MM.1S (cell line): Measurements from ENCODE around the gene MACROD2.

ENCODE experiments used
- DNase-seq: peaks from one replicate; pipeline ENCODE4 v3.0.0-alpha.2; 2015
- H2AFZ ChIP-seq: fragments of 300-600 bp; sonication (generic); 2 replicates; pipeline ENCODE4 v1.6.0; 2016; ENCODE audit warnings: antibody characterized with exemption, low read length
- H3F3A ChIP-seq: fragments of 300-600 bp; sonication (generic); 2 replicates; pipeline ENCODE4 v1.6.1; 2016; ENCODE audit warnings: mild to moderate bottlenecking, antibody characterized with exemption, low read length, moderate library complexity, mixed read lengths; ENCODE audit not compliant: insufficient read depth
- H3K27ac ChIP-seq: fragments of 300-600 bp; sonication (generic); 2 replicates; pipeline ENCODE4 v1.5.1; 2016; ENCODE audit warnings: mild to moderate bottlenecking, low read length
- H3K27me3 ChIP-seq: fragments of 300-600 bp; sonication (generic); replicated peaks from 2 replicates; pipeline ENCODE4 v1.6.0; 2016; ENCODE audit warnings: low read length; ENCODE audit not compliant: insufficient read depth
- H3K36me3 ChIP-seq: fragments of 300-600 bp; sonication (generic); replicated peaks from 2 replicates; pipeline ENCODE4 v1.6.1; 2016; ENCODE audit warnings: mild to moderate bottlenecking, low read length, mixed read lengths; ENCODE audit not compliant: insufficient read depth
- H3K4me1 ChIP-seq: fragments of 300-600 bp; sonication (generic); 2 replicates; pipeline ENCODE4 v1.6.1; 2016; ENCODE audit warnings: low read length, mixed read lengths
- H3K4me2 ChIP-seq: fragments of 300-600 bp; sonication (generic); 2 replicates; pipeline ENCODE4 v1.6.0; 2016; ENCODE audit warnings: low read depth, low read length
- H3K4me3 ChIP-seq: fragments of 300-600 bp; sonication (generic); 2 replicates; pipeline ENCODE4 v1.5.1; 2016; ENCODE audit warnings: low read length, mixed read lengths
- H3K79me2 ChIP-seq: fragments of 300-600 bp; sonication (generic); 2 replicates; pipeline ENCODE4 v1.6.1; 2016; ENCODE audit warnings: mixed run types, low read length, mixed read lengths
- H3K9ac ChIP-seq: fragments of 300-600 bp; sonication (generic); 2 replicates; pipeline ENCODE4 v1.6.1; 2016; ENCODE audit warnings: low read length, mixed read lengths
- H3K9me2 ChIP-seq: fragments of 300-600 bp; sonication (generic); replicated peaks from 2 replicates; pipeline ENCODE4 v1.6.1; 2016; ENCODE audit warnings: mild to moderate bottlenecking, low read length, mixed read lengths; ENCODE audit not compliant: insufficient read depth
- H3K9me3 ChIP-seq: fragments of 300-600 bp; sonication (generic); replicated peaks from 2 replicates; pipeline ENCODE4 v1.6.1; 2016; ENCODE audit warnings: mild to moderate bottlenecking, low read length, mixed read lengths; ENCODE audit not compliant: insufficient read depth
- H4K20me1 ChIP-seq: fragments of 300-600 bp; sonication (generic); 2 replicates; pipeline ENCODE4 v1.6.1; 2016; ENCODE audit warnings: mild to moderate bottlenecking, low read length, moderate library complexity, mixed read lengths; ENCODE audit not compliant: insufficient read depth
- CTCF ChIP-seq: fragments of 300-600 bp; sonication (generic); IDR thresholded peaks from 2 replicates; pipeline ENCODE4 v1.5.1; 2016; ENCODE audit warnings: antibody characterized with exemption, low read length, mixed read lengths
- EZH2 ChIP-seq: fragments of 300-600 bp; sonication (generic); optimal IDR thresholded peaks from 2 replicates; pipeline ENCODE3; 2017; ENCODE audit warnings: low read depth, mild to moderate bottlenecking, antibody characterized with exemption, low read length, mixed read lengths
- EZH2phosphoT487 ChIP-seq: fragments of 300-600 bp; sonication (generic); IDR thresholded peaks from 2 replicates; pipeline ENCODE4 v1.6.1; 2018; ENCODE audit warnings: antibody characterized with exemption, low read length

Gene MACROD2

GRCh38 chr20:15542655-15543054 lies 1547.3 kb downstream of the MACROD2 start:
- no peak overlapping the region for H3K9ac ChIP-seq
- H3K9me2 ChIP-seq, result no peaks in the 10 kb centered on the region
- DNase-seq, result no peak
- H3K4me1 ChIP-seq, result no peaks in the 10 kb centered on the region
- no peaks in the 10 kb centered on the region for H3K27me3 ChIP-seq
- no peaks in the 10 kb centered on the region for H3K79me2 ChIP-seq
- no peaks in the 10 kb centered on the region for H3K9me3 ChIP-seq
- no peaks in the 10 kb centered on the region for H3K36me3 ChIP-seq
- no peaks in the 10 kb centered on the region for H4K20me1 ChIP-seq
- H2AFZ ChIP-seq, result no peak overlapping the region
- TF ChIP-seq EZH2phosphoT487 (no peak), EZH2 (no peak)
- H3F3A ChIP-seq, result no peaks in the 10 kb centered on the region
- H3K4me3 ChIP-seq, result no peak overlapping the region
- no peak overlapping the region for H3K27ac ChIP-seq
- no peak overlapping the region for H3K4me2 ChIP-seq

GRCh38 chr20:15544742-15545141 lies 1549.4 kb downstream of the MACROD2 start:
- no peak for DNase-seq
- Histone ChIP-seq H3K9ac (no peak overlapping the region), H3K4me1 (no peaks in the 10 kb centered on the region), H3K79me2 (no peaks in the 10 kb centered on the region), H3K9me3 (no peaks in the 10 kb centered on the region), H3K27ac (no peak overlapping the region), H3K36me3 (no peaks in the 10 kb centered on the region), H4K20me1 (no peaks in the 10 kb centered on the region), H3K4me3 (no peak overlapping the region), H3K27me3 (no peaks in the 10 kb centered on the region), H2AFZ (no peak overlapping the region), H3F3A (no peaks in the 10 kb centered on the region), H3K4me2 (no peak overlapping the region), H3K9me2 (no peaks in the 10 kb centered on the region)
- TF ChIP-seq EZH2 (no peak), CTCF (no peak)

GRCh38 chr20:15546525-15547023 lies 1551.3 kb downstream of the MACROD2 start:
- no peaks in the 10 kb centered on the region for H3K4me1 ChIP-seq
- H3K4me2 ChIP-seq, result no peak overlapping the region
- no peak overlapping the region for H3K9ac ChIP-seq
- no peaks in the 10 kb centered on the region for H3K79me2 ChIP-seq
- no peaks in the 10 kb centered on the region for H4K20me1 ChIP-seq
- H3K36me3 ChIP-seq, result no peaks in the 10 kb centered on the region
- H3K9me2 ChIP-seq, result no peaks in the 10 kb centered on the region
- no peaks in the 10 kb centered on the region for H3F3A ChIP-seq
- H3K9me3 ChIP-seq, result no peaks in the 10 kb centered on the region
- H2AFZ ChIP-seq, result no peak overlapping the region
- no peak for TF ChIP-seq CTCF
- no peak for TF ChIP-seq EZH2phosphoT487
- no peak for TF ChIP-seq EZH2
- no peak overlapping the region for H3K27ac ChIP-seq
- no peak overlapping the region for H3K4me3 ChIP-seq
- no peak for DNase-seq
- no peaks in the 10 kb centered on the region for H3K27me3 ChIP-seq

GRCh38 chr20:15547119-15547518 lies 1551.8 kb downstream of the MACROD2 start:
- H3K4me2 ChIP-seq, result no peak overlapping the region
- TF ChIP-seq EZH2phosphoT487 (no peak), CTCF (no peak), EZH2 (no peak)
- no peaks in the 10 kb centered on the region for H3K9me2 ChIP-seq
- DNase-seq, result no peak
- no peaks in the 10 kb centered on the region for H3K79me2 ChIP-seq
- H3K27me3 ChIP-seq, result no peaks in the 10 kb centered on the region
- H3K27ac ChIP-seq, result no peak overlapping the region
- H4K20me1 ChIP-seq, result no peaks in the 10 kb centered on the region
- H3F3A ChIP-seq, result no peaks in the 10 kb centered on the region
- no peaks in the 10 kb centered on the region for H3K9me3 ChIP-seq
- H3K4me1 ChIP-seq, result no peaks in the 10 kb centered on the region
- no peak overlapping the region for H3K9ac ChIP-seq
- no peak overlapping the region for H2AFZ ChIP-seq
- H3K36me3 ChIP-seq, result no peaks in the 10 kb centered on the region
- no peak overlapping the region for H3K4me3 ChIP-seq
